G401.6 (cell line): ENCODE results near the gene DPF1.
"Not testable (repeated sequence)": the region's sequence is repeated elsewhere in the genome, so short reads cannot be mapped to it uniquely, and the experiment has no call there.

Experiments
- FAIRE-seq: peaks from 2 replicates; lab custom pipeline; 2012; peaks lifted over from hg19 to GRCh38; lab: Jason Lieb, UNC

DPF1 gene

GRCh38 chr19:38224014-38224862 lies at the start of gene DPF1:
Gene DPF1 (minus strand): TSS chr19:38224222. CDS start chr19:38224142, 80 bp downstream.
- no peak for FAIRE-seq

GRCh38 chr19:38273499-38273898 lies 49.5 kb upstream of the DPF1 start:
- no peak for FAIRE-seq

- FAIRE-seq: no peak
Measured at GRCh38 chr19:38270587-38271167, 46.7 kb upstream of the DPF1 start.

- FAIRE-seq: no peak
Measured at GRCh38 chr19:38268539-38268938, 44.5 kb upstream of the DPF1 start.

GRCh38 chr19:38267761-38268483 lies 43.9 kb upstream of the DPF1 start:
- FAIRE-seq: no peak

- no peak for FAIRE-seq
Measured at GRCh38 chr19:38266981-38267597, 43.1 kb upstream of the DPF1 start.

GRCh38 chr19:38265921-38266429 lies 42.0 kb upstream of the DPF1 start:
- FAIRE-seq: no peak

GRCh38 chr19:38265213-38265861 lies 41.3 kb upstream of the DPF1 start:
- peak; percentile 3 for FAIRE-seq

GRCh38 chr19:38264486-38265212 lies 40.6 kb upstream of the DPF1 start, which contains the start of gene SPINT2:
Gene SPINT2 (plus strand): TSS chr19:38264573. CDS start chr19:38264893, 320 bp downstream.
- no peak for FAIRE-seq

GRCh38 chr19:38263689-38264485 lies 39.9 kb upstream of the DPF1 start:
- FAIRE-seq: no peak

- FAIRE-seq: no peak
Measured at GRCh38 chr19:38262585-38263268, 38.7 kb upstream of the DPF1 start.

GRCh38 chr19:38261942-38262341 lies 37.9 kb upstream of the DPF1 start:
- not testable (repeated sequence) for FAIRE-seq

- no peak for FAIRE-seq
Measured at GRCh38 chr19:38255383-38256014, 31.5 kb upstream of the DPF1 start.

- FAIRE-seq: no peak
Measured at GRCh38 chr19:38253788-38254187, 29.8 kb upstream of the DPF1 start.

GRCh38 chr19:38252941-38253691 lies 29.1 kb upstream of the DPF1 start:
- no peak for FAIRE-seq

- no peak for FAIRE-seq
Measured at GRCh38 chr19:38252385-38252784, 28.4 kb upstream of the DPF1 start.

- FAIRE-seq: no peak
Measured at GRCh38 chr19:38251564-38252051, 27.6 kb upstream of the DPF1 start.
